Breast epithelium (tissue), 4 donors: ENCODE measurements around the gene NDUFS1. TPM values are rescaled to one million over a fixed set of nuclear protein-coding genes. Genes with fewer than 3 reads are reported as not detected.
"Not testable (repeated sequence)": the region's sequence is repeated elsewhere in the genome, so short reads cannot be mapped to it uniquely, and the experiment has no call there.

Experiments
- DNase-seq, 2 donors: peaks; one replicate each; pipeline ENCODE4 v3.0.0-alpha.2; 2019; ENCODE audit warnings: low spot score in 2 of 2
- H3K27ac ChIP-seq, 2 donors: fragments of 200-600 bp; sonication (generic) in 1 of 2; one replicate each; pipeline ENCODE4 v1.5.1; 2016 to 2019; ENCODE audit warnings: mild to moderate bottlenecking in 1 of 2
- H3K27me3 ChIP-seq, 2 donors: fragments of 200-600 bp; sonication (generic) in 1 of 2; one replicate each; pipeline versions ENCODE4 v1.5.1 to v1.6.0; 2017 to 2019; ENCODE audit warnings: control low read depth in 1 of 2, mild to moderate bottlenecking in 1 of 2
- H3K36me3 ChIP-seq: fragments of 200-600 bp; one replicate; pipeline ENCODE4 v1.5.1; 2019
- H3K4me1 ChIP-seq, 2 donors: fragments of 200-600 bp; sonication (generic); one replicate each; pipeline ENCODE4 v1.5.1; 2016 to 2019; ENCODE audit warnings: control low read depth in 1 of 2
- H3K4me3 ChIP-seq, 3 donors: fragments of 200-600 bp; sonication (generic); 1 replicate in 2 of 3; 2 replicates in 1 of 3; pipeline ENCODE4 v1.5.1; 2016 to 2019; ENCODE audit warnings: mild to moderate bottlenecking in 3 of 3, moderate library complexity in 2 of 3
- H3K9me3 ChIP-seq, 2 donors: fragments of 200-600 bp; sonication (generic) in 1 of 2; one replicate each; pipeline ENCODE4 v1.5.1; 2016 to 2019; ENCODE audit warnings: control low read depth in 1 of 2
- CTCF ChIP-seq, 3 donors: fragments of 450-650 bp; IDR thresholded peaks; one replicate each; pipeline ENCODE4 v1.5.1; 2016 to 2017; ENCODE audit warnings: antibody characterized with exemption in 3 of 3, mild to moderate bottlenecking in 3 of 3, moderate library complexity in 3 of 3
- POLR2A ChIP-seq: fragments of 450-650 bp; IDR thresholded peaks from one replicate; pipeline ENCODE4 v1.6.1; 2016; ENCODE audit warnings: antibody characterized with exemption, mild to moderate bottlenecking, moderate library complexity
- POLR2AphosphoS5 ChIP-seq, 3 donors: sonication (generic); formaldehyde crosslinking; IDR thresholded peaks; one replicate each; pipeline ENCODE4 v1.6.1; 2017; ENCODE audit warnings: antibody characterized with exemption in 3 of 3
- intact Hi-C: fragments of 100-400 bp; cut with DNase I; formaldehyde crosslinking; loops from one replicate; pipeline ENCODE4 v1.15.1; 2023; ENCODE audit warnings: low total_unique reads
- total RNA-seq, 3 donors: library from RNA; depleted of rRNA; stranded (reverse); fragments of >200 nt; gene quantifications; one replicate each; pipeline ENCODE4 v1.1.0, GENCODE V29; 2016

The NDUFS1 gene
- total RNA-seq, 3 donors from 2014 or later, result 55.1 to 78.4 (median 61.0) TPM

- Histone ChIP-seq H3K4me3 (no peak overlapping the region), H3K36me3 (no peaks in the 10 kb centered on the region), H3K4me1 (no peaks in the 10 kb centered on the region), H3K27ac (no peak overlapping the region), H3K9me3 (no peaks in the 10 kb centered on the region), H3K27me3 (no peaks in the 10 kb centered on the region)
- intact Hi-C loops, result no loop called here
- no peak for DNase-seq
- TF ChIP-seq POLR2A, result no peak
- TF ChIP-seq POLR2AphosphoS5 (IDR thresholded peaks at IDR 0.05), result no peak
- no peak for TF ChIP-seq CTCF (IDR thresholded peaks at IDR 0.05)
Measured at GRCh38 chr2:206112846-206113547, 46.2 kb downstream of the NDUFS1 start.

- TF ChIP-seq POLR2A (no peak), POLR2AphosphoS5 (IDR thresholded peaks at IDR 0.05) (no peak), CTCF (IDR thresholded peaks at IDR 0.05) (no peak)
- intact Hi-C loops, result no loop called here
- no peak for DNase-seq
- Histone ChIP-seq H3K27ac (no peak overlapping the region), H3K4me1 (no peaks in the 10 kb centered on the region), H3K36me3 (no peaks in the 10 kb centered on the region), H3K9me3 (no peaks in the 10 kb centered on the region), H3K4me3 (no peak overlapping the region), H3K27me3 (no peaks in the 10 kb centered on the region)
Measured at GRCh38 chr2:206112108-206112507, 47.1 kb downstream of the NDUFS1 start.

- Histone ChIP-seq H3K27ac (no peak overlapping the region), H3K9me3 (no peaks in the 10 kb centered on the region), H3K4me3 (no peak overlapping the region), H3K27me3 (no peaks in the 10 kb centered on the region), H3K36me3 (no peaks in the 10 kb centered on the region), H3K4me1 (no peaks in the 10 kb centered on the region)
- no peak for DNase-seq
- intact Hi-C loops, result no loop called here
- no peak for TF ChIP-seq POLR2A
Measured at GRCh38 chr2:206108713-206109112, 50.5 kb downstream of the NDUFS1 start.

GRCh38 chr2:206105541-206105940 is 53.7 kb downstream of the NDUFS1 start:
- no peak overlapping the region for H3K4me3 ChIP-seq
- H3K9me3 ChIP-seq, result no peaks in the 10 kb centered on the region
- TF ChIP-seq CTCF (IDR thresholded peaks at IDR 0.05), result no peak
- TF ChIP-seq POLR2A, result no peak
- TF ChIP-seq POLR2AphosphoS5 (IDR thresholded peaks at IDR 0.05), result no peak
- H3K27ac ChIP-seq, result no peak overlapping the region
- intact Hi-C loops, result no loop called here
- no peak for DNase-seq
- no peaks in the 10 kb centered on the region for H3K4me1 ChIP-seq
- H3K36me3 ChIP-seq, result no peaks in the 10 kb centered on the region
- H3K27me3 ChIP-seq, result no peaks in the 10 kb centered on the region

GRCh38 chr2:206105038-206105437 is 54.2 kb downstream of the NDUFS1 start:
- no peak for DNase-seq
- Histone ChIP-seq H3K36me3 (no peaks in the 10 kb centered on the region), H3K4me3 (no peak overlapping the region), H3K27ac (no peak overlapping the region), H3K4me1 (no peaks in the 10 kb centered on the region), H3K27me3 (no peaks in the 10 kb centered on the region), H3K9me3 (no peaks in the 10 kb centered on the region)
- TF ChIP-seq CTCF (IDR thresholded peaks at IDR 0.05) (no peak), POLR2AphosphoS5 (IDR thresholded peaks at IDR 0.05) (no peak), POLR2A (no peak)
- intact Hi-C loops, result no loop called here

- intact Hi-C loops, H3K27ac ChIP-seq, H3K4me1 ChIP-seq, H3K9me3 ChIP-seq, H3K36me3 ChIP-seq, H3K27me3 ChIP-seq, H3K4me3 ChIP-seq, DNase-seq: not testable (repeated sequence)
Measured at GRCh38 chr2:206098872-206099271, 60.4 kb downstream of the NDUFS1 start.
